Activated CD4-positive, alpha-beta T cell treated with anti-CD3 and anti-CD28 coated beads for 4 hours (primary cell): ENCODE data around the gene A3GALT2.

Experiments used
- DNase-seq, 2 donors: peaks; one replicate each; pipeline ENCODE4 v3.0.0-alpha.2; 2020

Gene A3GALT2

GRCh38 chr1:33349778-33350610, 29.1 kb upstream of the A3GALT2 start:
- DNase-seq = peak; percentile 74 to 79

- DNase-seq = peak; percentile 21 to 36
Measured at GRCh38 chr1:33349081-33349759, 28.3 kb upstream of the A3GALT2 start.

GRCh38 chr1:33348676-33349080, 27.8 kb upstream of the A3GALT2 start:
- DNase-seq = peak; percentile 34 to 56

GRCh38 chr1:33348194-33348593, 27.3 kb upstream of the A3GALT2 start:
- DNase-seq = no peak

- no peak for DNase-seq
Measured at GRCh38 chr1:33347650-33347992, 26.7 kb upstream of the A3GALT2 start.

GRCh38 chr1:33346927-33347649, 26.2 kb upstream of the A3GALT2 start:
- no peak for DNase-seq

- DNase-seq = no peak
Measured at GRCh38 chr1:33346533-33346926, 25.6 kb upstream of the A3GALT2 start.

GRCh38 chr1:33344896-33345560, 24.1 kb upstream of the A3GALT2 start:
- no peak for DNase-seq

DNA sequence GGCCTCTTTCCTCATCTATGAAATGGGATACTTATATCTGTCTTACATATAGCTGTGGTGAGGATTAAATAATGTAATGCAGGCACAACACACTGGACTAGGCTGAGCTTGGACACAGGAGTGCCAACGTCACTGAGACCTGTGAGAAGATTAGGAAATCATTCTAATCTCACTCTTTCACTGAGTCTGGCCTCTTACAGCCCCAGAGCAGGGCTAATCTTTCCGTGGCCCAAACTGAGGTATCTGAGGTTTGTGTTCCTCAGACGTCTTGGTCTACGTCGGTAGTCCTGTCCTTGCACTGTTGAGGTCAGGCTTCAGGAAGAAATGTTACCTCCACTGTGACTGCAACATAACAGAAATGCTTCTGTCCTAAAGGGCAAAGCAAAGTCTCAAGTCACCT, 22.6 kb upstream of the A3GALT2 start:
- DNase-seq = no peak

- no peak for DNase-seq
Measured at GRCh38 chr1:33342041-33342723, 21.3 kb upstream of the A3GALT2 start.

GRCh38 chr1:33341190-33341589, 20.3 kb upstream of the A3GALT2 start:
- no peak for DNase-seq

- DNase-seq = no peak
Measured at GRCh38 chr1:33339413-33339812, 18.5 kb upstream of the A3GALT2 start.

DNA sequence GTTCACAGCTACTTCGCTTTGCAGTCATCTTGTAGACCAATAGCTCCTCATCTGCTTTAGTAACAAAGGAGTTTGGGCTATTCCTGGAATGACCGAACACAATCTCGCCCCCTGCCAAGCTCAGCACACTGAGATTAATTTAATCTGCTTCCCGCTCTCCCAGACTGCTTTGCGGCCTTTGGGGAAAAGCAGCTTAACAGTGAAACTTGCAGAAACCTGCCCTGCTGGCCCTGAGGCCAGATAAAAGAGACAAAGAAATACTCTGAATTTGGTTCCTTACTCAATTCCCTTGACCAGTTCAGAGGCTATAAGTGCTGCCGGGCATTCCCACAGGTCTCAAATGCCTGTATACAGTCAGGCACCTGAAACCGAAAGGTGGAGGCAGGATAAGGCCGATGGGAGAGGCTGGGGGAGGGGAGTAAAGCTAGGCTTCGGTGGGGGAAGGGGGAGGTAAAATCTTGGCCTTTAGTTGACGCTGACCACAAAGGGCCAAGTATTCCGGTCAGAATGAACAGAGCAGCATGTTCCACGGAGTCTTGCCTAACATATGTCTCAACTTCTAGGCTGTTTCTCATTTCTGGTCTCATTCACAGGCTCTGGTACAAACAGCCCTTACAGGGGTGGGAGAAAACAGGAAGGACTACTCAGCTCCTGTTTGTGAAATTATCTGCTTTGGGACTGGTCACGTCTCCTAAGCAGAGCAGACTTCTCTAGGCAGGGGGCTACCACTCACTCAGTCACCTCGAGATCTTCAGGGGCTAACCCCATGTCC, 17.7 kb upstream of the A3GALT2 start:
- no peak for DNase-seq

DNA sequence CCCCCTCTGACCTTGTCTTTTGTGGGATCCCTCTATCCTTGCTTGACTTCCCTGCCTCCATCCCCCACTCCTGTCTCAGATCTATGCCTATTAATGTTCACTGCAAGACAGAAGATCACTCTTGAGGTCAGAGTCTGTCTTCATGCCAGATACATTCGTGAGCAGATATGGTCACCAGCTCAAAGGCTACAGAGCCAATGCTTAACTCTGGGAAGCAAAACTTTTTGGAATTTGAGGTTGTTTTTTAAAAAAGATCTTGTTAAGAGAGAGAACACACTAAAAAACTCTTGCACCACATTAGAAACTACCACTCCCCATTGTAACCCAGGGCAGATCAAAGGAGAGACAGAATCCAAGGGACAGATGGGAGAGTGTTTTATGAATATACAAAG, 17.1 kb upstream of the A3GALT2 start:
- no peak for DNase-seq

- DNase-seq = no peak
Measured at GRCh38 chr1:33337441-33337840, 16.5 kb upstream of the A3GALT2 start.

- DNase-seq = no peak
Measured at GRCh38 chr1:33336580-33336979, 15.7 kb upstream of the A3GALT2 start.

DNA sequence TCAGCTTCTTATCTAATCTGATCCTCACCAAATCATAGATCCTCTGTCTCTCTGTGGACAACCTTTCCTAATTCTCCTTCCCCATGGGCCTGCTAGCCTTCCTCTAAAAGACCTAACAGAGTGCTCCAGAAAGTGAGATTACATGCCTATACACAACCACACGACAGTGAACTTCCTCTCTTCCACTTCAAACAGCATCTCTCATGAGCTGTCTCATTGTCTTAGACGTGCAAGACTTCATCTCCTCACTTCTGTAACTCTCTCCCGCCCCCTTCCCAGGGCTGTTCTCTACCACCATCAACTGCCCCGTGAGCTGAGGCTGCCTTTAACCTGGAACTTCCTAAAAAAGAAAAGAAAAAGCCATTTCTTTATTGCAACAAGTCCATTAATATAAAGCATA, 14.1 kb upstream of the A3GALT2 start:
- no peak for DNase-seq

GRCh38 chr1:33334081-33334552, 13.2 kb upstream of the A3GALT2 start:
- no peak for DNase-seq

GRCh38 chr1:33332881-33333280, 12.0 kb upstream of the A3GALT2 start:
- no peak for DNase-seq

GRCh38 chr1:33332357-33332789, 11.5 kb upstream of the A3GALT2 start:
- no peak for DNase-seq
